ENCODE data around the gene CPNE2.

The CPNE2 gene

GRCh38 chr16:57141822-57142631, 49.6 kb downstream of the CPNE2 start:
- FAIRE-seq (peak; percentile 64), DNase-seq (ENCODE audit: insufficient read length, low spot score) (no peak)

DNA sequence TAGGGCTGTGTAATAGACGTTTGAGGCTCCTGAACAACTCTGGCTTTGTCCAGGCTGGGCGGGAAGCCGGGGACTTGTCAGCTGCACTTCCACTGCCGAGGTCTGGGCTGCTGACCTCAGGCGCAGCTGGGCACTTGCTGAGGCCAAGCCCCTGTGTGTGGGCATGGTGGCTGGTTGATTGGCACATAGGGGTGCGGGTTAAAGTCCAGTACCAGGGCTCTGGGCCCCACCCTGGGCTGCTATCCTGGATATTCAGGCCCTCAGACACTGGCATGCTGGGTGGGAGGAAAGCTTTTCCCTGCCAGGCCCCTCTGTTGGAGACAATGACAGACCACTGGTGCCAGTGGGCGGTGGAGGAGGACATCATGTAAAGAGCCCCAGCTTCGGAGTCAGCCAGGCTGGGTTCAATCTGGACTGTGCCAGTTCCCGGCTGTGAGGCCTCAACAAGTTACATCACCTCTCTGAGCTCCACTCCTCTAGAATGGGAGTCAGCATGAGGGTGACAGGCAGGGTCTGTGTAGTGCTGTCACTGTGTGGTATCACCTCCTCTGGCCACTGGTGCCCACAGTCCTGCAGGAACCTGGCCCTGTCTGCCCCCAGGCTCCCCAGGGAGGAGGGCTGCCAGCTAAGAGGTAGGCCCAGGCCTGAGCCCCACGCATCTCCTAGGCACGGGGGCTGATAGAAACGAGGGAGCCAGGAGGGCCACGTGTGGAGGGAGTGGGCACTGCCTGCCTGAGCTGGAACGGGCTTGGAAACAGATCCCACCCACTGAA, 51.0 kb downstream of the CPNE2 start:
- no peak for DNase-seq (ENCODE audit: insufficient read length, low spot score)
- FAIRE-seq, result no peak

DNA sequence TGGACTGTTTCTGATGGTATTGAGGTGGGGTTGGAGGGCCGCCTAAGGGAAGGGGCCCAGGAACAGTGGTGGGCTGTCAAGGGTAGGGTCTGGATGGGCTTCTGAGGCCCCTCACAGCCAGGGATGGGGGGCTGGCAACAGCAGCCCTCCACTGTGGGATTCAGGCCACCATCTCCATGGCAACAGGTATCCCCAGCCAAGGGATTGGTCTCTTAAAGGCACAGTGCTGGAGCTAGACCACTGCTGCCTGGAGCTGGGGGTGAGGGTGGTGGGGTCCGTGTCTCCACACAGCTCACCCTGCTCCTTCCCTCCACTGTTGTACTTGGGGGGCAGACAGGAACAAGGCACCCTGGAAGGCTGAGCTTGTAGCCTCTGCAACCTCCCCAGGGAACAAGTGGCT, 51.6 kb downstream of the CPNE2 start:
- DNase-seq (ENCODE audit: insufficient read length, low spot score) (no peak), FAIRE-seq (no peak)

DNA sequence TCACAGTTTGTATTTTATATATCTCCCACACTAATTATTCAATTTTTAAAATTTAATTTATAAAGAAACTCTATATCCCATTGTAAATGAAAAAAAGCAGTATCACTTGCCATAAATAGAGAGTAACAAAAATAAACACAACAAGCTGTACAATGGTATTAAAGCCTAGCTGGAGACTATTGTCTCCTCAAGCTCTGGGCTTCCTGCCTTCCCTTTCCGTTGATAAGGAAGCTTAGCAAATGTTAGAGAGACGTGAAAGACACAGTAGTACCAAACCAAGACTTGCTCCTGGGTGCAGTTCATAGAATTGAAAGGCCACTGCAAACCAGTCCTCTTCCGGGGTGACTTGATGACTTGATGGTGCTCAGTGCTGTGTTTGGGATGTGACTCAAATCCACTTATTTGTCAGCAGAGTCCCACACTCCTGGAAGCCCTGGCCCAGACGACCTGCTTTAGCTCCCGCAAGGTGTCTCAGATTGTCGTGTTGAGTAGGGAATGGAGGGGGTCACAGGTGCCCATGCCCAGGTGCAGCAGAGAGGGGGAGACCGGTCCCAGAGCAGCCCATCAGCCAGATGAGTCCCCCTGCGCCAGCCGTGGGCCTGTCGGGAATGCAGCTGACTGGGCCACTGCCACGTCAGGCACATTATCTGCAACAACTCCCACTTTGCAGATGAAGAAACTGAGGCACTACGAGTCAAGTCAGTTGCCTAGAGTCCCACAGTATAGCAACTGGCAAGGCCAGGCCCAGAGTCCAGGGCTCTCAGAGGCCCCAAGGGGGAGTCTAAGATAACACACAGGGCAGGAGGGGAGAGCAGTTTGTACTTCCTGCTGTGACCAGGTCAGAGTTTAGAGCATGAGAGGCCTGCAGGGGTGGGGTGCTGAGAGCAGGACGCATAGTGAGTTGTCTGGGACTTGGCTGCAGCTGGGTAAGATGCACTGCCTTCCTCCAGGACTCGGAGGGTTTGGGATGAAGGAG, 53.0 kb downstream of the CPNE2 start:
- FAIRE-seq, result no peak
- DNase-seq (ENCODE audit: insufficient read length, low spot score), result no peak

- FAIRE-seq, result no peak
- DNase-seq (ENCODE audit: insufficient read length, low spot score), result no peak
These were observed 53.8 kb downstream of the CPNE2 start for GRCh38 chr16:57146040-57146647.

- no peak for FAIRE-seq
- DNase-seq (ENCODE audit: insufficient read length, low spot score), result no peak
These were observed 54.4 kb downstream of the CPNE2 start for GRCh38 chr16:57146735-57147134.

DNA sequence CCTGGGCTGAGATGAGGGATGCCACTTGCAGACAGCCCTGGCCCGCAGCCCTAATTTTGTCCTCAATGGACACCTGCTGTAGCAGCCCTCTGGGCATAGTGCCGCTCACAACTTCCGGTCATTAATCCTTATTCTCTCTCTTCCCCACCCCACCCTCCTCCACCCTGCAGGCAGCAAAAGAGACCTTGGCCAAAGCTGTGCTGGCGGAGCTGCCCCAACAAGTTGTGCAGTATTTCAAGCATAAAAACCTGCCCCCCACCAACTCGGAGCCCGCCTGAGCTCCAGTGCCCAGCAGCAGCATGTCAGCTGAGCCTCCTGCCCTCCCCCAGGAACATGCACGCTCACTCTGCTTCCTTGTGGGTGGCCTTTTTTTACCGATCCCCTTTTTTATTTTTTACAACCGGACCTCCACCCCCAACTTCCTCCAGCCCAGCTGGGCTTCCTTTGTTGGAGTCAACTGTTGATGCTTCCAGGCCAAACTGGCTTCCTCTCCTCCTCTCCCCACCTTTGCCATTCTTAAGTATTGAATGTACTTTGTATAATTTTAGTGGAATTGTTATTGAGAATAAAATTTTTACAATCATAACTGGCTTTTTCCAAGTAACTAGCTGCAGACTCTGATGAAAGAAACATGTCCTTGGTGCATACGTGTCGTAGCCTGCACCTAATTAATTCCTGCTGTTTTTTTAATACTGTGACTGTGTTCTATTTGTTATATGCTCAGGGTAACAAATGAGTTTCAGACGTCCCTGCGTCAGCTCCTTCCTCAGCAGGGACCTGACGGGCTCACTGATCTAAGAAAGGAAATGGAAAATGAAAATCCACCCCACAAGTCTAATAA, 55.2 kb downstream of the CPNE2 start:
- DNase-seq (ENCODE audit: insufficient read length, low spot score) (no peak), FAIRE-seq (peak; percentile 84)

DNA sequence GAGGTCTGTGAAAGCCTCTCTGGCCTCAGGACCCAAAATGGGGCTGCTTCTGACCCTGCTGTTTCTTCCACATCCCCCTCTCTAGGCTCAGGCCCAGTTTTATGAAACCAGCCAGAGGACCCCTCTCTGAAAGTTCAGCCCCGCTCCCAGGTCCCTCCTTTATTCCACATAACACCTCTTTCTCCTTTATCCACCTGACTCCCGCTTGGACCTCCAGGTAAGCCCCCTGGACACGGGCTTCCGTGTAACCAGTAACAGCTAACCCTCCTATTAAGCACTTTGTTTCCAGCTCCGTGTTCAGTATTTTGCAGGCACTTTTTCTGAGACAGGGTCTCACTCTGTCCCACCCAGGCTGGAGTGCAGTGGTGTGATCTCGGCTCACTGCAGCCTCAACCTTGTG, 56.1 kb downstream of the CPNE2 start:
- FAIRE-seq (no peak), DNase-seq (ENCODE audit: insufficient read length, low spot score) (no peak)

- no peak for FAIRE-seq
These were observed 57.0 kb downstream of the CPNE2 start for GRCh38 chr16:57149391-57149790.

GRCh38 chr16:57150682-57151330, 58.4 kb downstream of the CPNE2 start:
- no peak for FAIRE-seq
- DNase-seq (ENCODE audit: insufficient read length, low spot score), result no peak

More at GRCh38 chr16:57149391-57149790, 57.0 kb downstream of the CPNE2 start:
- DNase-seq (ENCODE audit: insufficient read length, low spot score), result no peak

DNA sequence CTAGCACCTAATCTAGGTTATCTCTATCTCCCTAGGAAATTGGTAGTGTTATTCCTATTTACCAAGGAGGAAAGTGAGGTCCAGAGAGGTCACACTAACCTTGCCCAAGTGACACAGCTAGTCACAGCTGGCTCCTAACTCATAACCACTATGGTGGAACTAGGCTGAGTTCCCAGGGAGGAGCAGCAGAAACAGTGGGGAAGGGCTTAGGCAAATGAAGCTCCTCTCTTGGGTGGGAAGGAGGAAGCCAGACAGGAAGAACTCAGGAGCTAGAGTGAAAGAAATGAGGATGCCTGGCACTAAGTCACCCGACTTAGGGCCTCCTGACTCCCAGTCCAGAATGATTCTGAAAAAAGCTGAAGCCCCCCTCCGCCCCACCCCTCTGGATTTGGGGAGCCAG, 59.0 kb downstream of the CPNE2 start:
- no peak for DNase-seq (ENCODE audit: insufficient read length, low spot score)

GRCh38 chr16:57152096-57153093, 60.0 kb downstream of the CPNE2 start:
- no peak for DNase-seq (ENCODE audit: insufficient read length, low spot score)
- no peak for FAIRE-seq

More for the DNA sequence above, 59.0 kb downstream of the CPNE2 start:
- no peak for FAIRE-seq

DNA sequence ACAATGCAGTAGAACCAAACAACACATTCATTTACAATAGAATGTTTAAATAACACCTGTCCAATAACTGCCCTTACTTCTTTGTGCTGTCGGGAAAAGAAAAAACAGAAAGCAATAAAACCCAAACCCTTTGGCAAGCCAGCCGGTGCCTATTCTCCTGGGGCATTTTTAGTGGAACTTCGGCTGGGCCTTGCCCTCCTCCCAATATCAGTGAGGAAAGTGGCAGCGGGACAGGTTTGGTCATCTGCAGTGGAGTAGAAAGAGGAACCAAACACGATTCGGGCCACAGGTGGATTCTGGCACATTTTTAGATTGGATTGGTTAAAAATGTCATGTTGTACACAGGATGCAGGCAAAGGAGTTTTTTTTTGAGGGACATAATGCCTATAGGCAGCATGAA, 61.5 kb downstream of the CPNE2 start:
- DNase-seq (ENCODE audit: insufficient read length, low spot score), result no peak

DNA sequence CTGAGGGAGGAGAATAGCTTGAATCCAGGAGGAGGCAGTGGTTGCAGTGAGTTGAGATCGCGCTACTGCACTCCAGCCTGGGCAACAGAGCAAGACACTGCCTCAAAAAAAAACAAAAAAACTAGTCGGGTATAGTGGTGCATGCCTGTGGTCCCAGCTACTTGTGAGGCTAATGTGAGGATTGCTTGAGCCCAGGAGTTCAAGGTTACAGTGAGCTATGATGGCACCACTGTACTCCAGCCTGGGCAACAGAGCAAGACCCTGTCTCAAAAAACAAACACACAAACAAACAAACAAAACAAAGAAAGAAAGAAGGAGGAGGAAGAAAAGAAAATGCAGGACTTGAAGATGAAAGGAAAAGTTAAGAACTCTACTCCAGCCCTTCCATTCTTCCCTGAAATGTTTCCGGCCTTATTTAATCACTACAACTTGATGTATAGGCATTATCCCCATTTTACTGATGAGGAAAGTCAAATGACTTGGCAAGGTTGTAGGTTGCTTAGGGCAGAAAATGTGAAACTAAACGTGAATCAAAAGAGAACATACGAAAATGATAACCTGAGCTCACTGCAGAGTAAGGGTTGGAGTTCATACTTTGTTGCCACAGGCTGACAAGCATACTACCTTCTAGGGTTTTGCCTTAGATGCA, 63.4 kb downstream of the CPNE2 start:
- DNase-seq (ENCODE audit: insufficient read length, low spot score) (no peak), FAIRE-seq (no peak)

More for the DNA sequence above, 61.5 kb downstream of the CPNE2 start:
- FAIRE-seq, result no peak

GRCh38 chr16:57156351-57156703, 63.9 kb downstream of the CPNE2 start:
- FAIRE-seq, result no peak
- no peak for DNase-seq (ENCODE audit: insufficient read length, low spot score)

DNA sequence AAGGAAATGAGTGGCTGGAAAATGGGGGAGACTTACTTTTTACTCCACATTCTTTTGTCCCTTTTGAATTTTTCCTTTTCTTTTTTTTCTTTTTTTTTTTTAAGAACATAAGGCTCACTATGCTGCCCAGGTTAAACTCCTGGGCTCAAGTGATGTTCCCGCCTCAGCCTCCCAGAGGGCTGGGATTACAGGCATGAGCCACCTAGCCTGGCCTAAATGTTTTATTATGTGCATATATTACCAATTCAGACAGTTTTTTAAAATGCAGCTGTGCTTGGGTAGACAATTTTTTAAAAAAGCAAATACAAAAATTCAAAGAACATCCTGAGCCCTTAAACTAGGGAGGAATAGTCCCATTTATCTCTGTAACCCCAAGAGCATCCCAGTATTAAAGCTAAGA, 65.2 kb downstream of the CPNE2 start:
- DNase-seq (ENCODE audit: insufficient read length, low spot score) (no peak), FAIRE-seq (no peak)

DNA sequence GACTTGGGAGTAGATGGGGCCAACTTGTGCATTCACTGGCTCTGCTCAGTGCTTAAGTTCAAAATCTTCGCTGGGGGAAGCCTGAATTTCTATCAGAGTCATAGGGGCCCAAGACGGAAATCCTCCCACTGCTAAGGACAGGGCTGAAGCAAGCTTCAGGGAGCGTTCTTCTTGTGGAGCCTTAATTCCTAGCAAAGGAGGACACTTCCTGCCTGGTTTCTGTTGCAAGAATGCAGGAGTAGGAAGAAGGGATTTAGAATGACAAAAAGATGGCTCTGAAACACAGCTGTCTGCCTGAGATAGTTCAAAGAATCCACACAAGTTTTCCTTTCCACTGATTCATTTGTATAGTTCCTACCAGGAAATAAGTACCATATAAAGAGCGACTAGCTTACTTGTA, 67.1 kb downstream of the CPNE2 start:
- no peak for DNase-seq (ENCODE audit: insufficient read length, low spot score)
- no peak for FAIRE-seq

All from GM19239 (cell line).